Posterior vena cava (tissue), 2 donors: ENCODE measurements around the gene SEPTIN2. TPM values are rescaled to one million over a fixed set of nuclear protein-coding genes. Genes with fewer than 3 reads are reported as not detected.
A peak's percentile ranks its signal among the peaks of the same experiment; 100 is the strongest.
"Not testable (repeated sequence)": the region's sequence is repeated elsewhere in the genome, so short reads cannot be mapped to it uniquely, and the experiment has no call there.

ENCODE experiments used
- DNase-seq: peaks from one replicate; pipeline ENCODE4 v3.0.0-alpha.2; 2020; ENCODE audit warnings: low spot score
- intact Hi-C, 2 donors: fragments of 100-400 bp; cut with DNase I; formaldehyde crosslinking; loops; one replicate each; pipeline versions ENCODE4 v1.14.1 to v1.14.2; 2022 to 2023
- total RNA-seq, 2 donors: library from RNA; stranded (reverse); fragmentation: NEBNext Ultra II Directional; extraction: Animal tissue kit (Norgen Biotek cat#: 25700); gene quantifications; one replicate each; pipeline ENCODE4 v1.2.1, GENCODE V29; 2021
- donor health status: DM: yes; HTN: yes; CAD: no.
- donor health status: DM: yes; HTN: yes; CAD: no.

SEPTIN2 gene
- total RNA-seq, 2 donors from 2014 or later, result 395 to 423 TPM

- DNase-seq, result no peak
- intact Hi-C loops, result no loop called here
Observed at GRCh38 chr2:241309684-241310117, 6.0 kb upstream of the SEPTIN2 start.

DNA sequence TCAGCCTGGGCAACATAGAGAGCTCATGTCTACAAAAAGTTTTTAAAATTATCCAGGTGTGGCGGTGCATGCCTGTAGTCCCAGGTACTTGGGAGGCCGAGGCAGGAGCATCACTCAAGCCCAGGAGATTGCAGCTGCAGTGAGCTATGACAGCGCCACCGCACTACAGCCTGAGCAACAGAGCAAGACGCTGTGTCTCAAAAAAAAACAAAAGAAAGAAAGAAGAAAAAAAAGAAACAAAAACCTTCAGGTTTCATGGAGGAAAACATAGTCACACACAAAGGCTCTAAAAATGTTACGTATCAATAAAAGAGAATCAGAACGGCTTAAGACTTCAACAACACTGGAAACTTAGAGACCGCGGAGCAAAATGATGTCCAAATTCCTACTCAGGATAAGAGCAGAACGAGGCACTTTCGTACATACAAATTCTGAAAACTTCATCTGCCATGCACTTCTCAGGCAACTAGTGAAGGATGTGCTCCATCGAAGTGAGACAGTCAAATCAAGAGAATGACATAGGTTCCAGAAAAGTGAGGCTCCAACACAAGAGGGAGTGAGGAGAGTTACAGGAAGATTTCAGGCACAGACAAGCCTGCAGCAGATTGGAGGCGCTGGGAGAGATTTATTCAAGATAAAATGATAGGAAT, 4.7 kb upstream of the SEPTIN2 start:
- no peak for DNase-seq
- intact Hi-C loops, result no loop called here

DNA sequence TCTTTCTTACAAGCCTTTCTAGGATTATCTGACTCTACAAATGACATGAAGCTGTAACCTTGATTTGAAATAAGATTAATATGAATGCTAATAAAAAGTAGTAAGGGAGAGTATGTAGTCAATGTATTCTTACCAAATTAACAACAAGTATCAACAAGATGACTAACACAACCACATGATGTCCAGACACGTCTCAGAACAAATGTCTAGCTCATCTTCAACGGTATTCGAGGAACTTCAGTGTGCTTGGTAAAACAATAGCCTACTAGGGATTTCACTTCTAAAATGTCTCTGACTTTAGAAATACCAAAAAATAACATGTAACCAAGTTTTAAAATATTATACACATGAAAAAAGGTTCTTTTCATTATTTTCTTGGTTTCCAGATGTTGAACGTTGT, 3.6 kb upstream of the SEPTIN2 start:
- intact Hi-C loops, result no loop called here

GRCh38 chr2:241313543-241314095, 2.1 kb upstream of the SEPTIN2 start:
- DNase-seq, result no peak
- intact Hi-C loops, result no loop called here

More for the DNA sequence above, 3.6 kb upstream of the SEPTIN2 start:
- no peak for DNase-seq

DNA sequence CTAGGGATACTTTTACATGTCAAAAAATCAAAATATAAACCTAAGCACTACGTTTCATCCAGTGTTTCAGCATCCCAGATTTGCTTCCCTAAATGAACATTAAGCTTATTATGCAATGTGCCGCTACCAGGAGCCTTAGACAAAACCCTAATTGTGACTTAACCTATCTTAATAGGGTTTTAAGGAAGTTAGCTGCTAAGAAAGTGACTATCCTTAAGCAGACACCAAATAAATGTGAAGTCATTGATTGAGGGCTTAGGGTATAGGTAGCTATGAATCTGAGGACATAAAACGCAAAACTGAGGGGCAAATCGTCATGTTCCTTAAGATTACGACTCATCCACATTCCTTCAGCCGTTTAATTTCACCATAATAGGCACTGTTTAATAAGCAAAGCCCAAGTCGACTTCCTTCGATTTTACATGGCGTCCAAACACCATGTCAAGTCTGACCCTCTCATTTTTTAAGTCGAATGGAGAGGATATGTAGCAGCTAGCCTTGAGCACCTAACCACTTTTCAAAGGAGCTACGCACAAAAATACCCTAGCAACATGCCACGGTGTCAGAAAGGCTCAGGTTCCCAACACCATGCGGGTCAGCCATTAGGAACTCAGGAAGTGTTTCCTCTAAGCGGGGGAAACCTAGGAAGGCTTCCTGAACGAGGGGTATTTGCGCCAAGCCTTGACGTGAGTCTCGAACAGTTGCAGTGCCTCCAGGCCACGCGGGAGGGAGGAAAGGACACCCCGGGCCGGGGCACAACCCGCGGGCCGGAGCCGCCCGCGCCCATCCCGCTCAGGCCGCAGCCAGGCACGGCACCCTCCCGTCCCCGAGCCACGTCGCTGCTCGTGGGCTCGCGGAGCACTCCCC, 1.3 kb upstream of the SEPTIN2 start:
- intact Hi-C loops, result no loop called here
- DNase-seq, result no peak

DNA sequence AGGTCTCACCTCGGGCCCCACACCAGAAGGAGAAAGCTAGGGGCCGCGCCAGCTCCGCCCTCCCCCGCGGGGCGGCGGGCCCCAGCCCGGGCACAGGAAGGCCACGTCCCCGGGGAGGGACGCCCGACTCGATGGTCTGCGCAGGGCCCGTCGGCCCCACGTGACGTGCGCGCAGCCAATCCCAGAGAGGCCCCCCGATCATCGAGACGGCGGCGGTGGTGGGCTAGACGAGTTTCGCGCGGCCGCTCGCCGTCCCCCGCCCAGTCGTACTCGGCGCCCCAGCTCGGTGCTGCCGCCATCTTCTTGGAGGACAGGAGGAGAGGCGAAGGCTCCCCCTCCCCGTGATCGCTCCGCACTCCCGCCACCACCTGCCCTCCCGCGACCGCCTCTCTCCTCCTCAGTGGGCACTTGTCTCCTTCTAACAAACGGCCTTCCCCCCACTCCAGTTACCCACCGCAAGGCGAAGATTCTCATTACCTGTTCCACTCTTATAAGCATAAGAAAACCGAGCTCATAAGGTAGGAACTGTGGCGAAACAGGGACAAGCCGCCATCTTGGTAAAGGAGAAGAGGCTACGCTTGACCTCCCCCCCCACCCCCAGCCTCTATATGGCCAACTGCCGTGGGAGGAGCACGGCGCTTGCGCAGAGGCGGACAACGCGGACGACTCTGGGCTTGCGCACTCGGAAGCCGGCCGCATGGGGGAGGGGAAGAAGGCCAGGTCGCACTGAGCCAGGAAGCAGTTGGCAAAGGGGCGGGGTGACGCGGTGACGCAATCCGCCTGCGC, 439 bp upstream of the SEPTIN2 start, which contains the start of gene HDLBP:
HDLBP (minus strand) TSS at position 580 of the 786 bp plus-strand sequence. CDS start 48,803 bp downstream, outside the sequence.
- intact Hi-C loops, result no loop called here
- DNase-seq, result peak; percentile 100

DNA sequence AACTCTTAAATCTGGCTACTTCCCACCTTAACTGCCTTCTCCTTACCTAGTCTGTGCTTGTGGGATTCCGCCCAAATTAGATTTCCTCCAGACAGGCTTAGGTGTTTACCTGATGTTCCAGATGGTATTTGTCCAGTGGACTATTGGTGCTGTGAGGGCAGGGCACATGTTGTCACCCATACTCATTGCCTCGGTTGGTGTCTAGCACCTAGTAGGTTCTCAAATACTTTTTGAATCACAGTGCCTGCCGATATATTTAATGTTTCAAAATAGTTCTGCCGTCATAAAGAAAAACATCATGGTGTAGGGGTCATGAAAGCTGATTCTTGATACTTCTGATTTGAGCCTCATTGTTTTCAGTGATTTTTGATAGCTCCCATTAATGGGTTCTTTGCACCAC, 1.1 kb downstream of the SEPTIN2 start:
- DNase-seq, result no peak
- intact Hi-C loops, result no loop called here

- intact Hi-C loops, result no loop called here
Observed at GRCh38 chr2:241317391-241317790, 1.7 kb downstream of the SEPTIN2 start.

DNA sequence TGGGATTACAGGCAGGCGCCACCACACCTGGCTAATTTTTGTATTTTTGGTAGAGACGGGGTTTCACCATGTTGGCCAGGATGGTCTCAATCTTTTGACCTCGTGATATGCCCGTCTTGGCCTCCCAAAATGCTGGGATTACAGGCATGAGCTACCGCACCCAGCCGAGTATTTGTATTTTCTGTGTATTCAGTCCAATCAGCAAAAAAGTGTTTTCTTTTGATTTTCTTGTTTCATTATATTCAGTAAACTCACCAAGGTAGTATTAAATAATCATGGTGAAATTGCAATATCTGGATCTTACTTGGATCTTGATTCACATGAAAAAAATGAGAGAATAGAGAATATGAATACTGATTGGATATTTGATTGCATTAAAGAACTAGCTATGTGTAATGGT, 3.1 kb downstream of the SEPTIN2 start:
- DNase-seq, intact Hi-C loops: not testable (repeated sequence)

More at GRCh38 chr2:241317391-241317790, 1.7 kb downstream of the SEPTIN2 start:
- no peak for DNase-seq

GRCh38 chr2:241320394-241320793, 4.7 kb downstream of the SEPTIN2 start:
- DNase-seq, result no peak
- intact Hi-C loops, result no loop called here

DNA sequence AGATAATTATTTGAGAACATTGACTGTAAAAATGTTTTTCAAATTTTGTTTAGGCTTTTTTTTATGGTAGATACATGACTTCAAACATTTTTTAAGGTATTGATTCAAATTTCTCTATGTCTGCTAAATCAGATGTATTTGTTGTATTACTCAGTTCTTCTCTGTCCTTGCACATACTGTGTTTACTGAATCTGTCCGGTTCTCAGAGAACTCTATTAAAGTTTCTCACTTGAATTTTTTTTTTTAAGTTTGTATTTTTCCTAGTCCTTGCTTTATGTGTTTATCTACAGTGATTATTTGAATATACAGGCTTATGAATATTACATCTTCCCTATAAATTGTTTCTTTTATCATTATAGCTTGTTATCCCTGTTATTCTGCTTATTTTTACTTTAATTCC, 5.3 kb downstream of the SEPTIN2 start:
- DNase-seq, result no peak
- intact Hi-C loops, result no loop called here

DNA sequence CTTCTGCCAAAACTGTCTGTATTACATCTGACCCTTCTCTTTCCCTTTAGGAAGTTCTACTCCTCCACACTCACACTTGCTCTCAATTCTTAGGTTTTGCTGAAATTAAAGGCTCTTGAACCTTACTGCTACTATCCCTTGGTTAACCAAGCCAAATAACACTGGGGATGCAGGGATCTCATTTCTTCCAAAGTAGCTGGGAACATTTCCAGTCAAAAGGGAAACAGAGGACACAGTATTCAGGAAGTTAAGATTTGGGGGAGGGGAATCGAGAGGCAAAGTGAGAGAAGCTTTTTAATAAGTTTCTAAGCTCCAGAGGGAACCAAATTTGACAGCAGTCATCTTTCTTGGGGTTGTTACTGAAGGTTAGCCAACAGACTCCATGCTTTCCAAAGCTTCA, 6.2 kb downstream of the SEPTIN2 start:
- no peak for DNase-seq
- intact Hi-C loops, result no loop called here

DNA sequence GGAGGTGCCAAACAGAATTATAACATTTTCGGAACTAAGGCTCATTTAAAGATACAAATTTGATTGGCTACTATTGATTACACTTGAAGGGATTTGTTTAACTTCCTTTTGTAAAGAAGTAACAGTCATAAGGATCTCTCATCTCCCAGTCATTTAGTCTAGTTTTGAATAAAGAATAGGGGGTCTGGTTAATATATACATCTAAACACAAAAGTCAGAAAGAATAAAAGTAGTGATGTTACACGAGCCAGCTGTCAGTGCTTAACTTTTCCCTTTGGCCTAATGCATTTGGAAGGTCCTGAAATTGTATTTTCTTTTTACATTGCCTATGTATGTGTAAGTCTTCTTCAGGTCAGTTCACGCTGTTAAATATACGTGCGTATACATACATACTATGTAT, 8.1 kb downstream of the SEPTIN2 start:
- DNase-seq, result no peak
- intact Hi-C loops, result no loop called here

DNA sequence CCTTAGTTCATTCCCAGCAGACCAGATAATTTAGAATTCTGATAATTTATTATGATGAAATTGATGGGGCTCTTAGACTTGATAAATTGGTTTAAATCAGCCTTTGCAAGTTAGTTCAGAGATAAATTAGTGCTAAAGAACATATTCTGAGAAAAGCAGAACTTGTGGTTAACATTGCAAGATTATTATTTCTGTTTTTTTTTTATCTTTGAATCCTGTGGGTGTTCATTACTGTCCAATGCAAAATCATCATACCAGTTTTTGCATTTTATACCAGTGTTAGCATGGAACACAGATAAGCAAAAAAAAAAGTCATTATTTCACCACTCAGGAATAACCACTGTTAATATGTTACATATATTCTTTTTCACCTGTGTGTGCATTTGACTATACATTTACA, 9.1 kb downstream of the SEPTIN2 start:
- no peak for DNase-seq
- intact Hi-C loops, result no loop called here

GRCh38 chr2:241325257-241325656, 9.5 kb downstream of the SEPTIN2 start:
- intact Hi-C loops, result no loop called here
- DNase-seq, result no peak

GRCh38 chr2:241329669-241330615, 14.2 kb downstream of the SEPTIN2 start:
- DNase-seq, result no peak
- intact Hi-C loops, result no loop called here

DNA sequence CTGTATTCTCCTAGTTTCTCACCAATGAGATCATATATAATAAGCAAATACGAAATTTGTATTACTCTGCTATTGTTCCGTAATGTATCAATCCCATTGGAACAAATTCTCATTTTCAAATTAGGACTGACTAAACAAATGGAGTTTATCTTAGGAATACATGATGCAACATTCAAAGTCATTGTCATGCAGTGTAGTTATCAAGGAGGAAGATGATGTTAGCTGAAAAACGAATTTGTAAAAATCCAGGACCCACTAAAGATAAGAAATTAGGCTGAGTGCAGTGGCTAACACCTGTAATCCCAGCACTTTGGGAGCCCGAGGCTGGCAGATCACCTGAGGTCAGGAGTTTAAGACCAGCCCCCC, 14.9 kb downstream of the SEPTIN2 start:
- DNase-seq, result no peak
- intact Hi-C loops, result no loop called here

DNA sequence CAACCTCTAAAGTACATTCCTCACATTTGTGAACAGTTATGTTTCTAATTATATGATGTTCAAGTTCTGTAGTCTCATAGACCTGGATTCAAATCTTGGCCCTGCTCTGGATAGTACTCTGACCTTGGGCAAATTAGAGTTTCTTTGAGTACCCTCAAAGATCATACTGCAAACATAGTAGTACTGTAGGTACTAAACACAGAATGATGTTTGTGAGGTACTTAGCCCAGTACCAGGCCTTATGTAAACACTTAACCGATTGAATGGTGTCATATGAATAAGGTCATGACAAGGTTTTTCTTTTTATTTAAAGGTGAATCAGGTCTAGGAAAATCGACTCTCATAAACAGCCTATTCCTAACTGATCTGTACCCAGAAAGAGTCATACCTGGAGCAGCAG, 19.1 kb downstream of the SEPTIN2 start:
- intact Hi-C loops, result no loop called here
- no peak for DNase-seq
